SK-N-SH treated with all-trans-retinoic acid at 6 μM for 48 hours (cell line): Measurements from ENCODE around the gene APC2.

ENCODE experiments used
- ATAC-seq: fragments of 200-7000 bp; cut with Tn5 transposase; 3 replicates; pipeline ENCODE4 v1.9.1; 2020; ENCODE audit warnings: mild to moderate bottlenecking, moderate library complexity
- ARNTL ChIP-seq: fragments of 450-650 bp; formaldehyde crosslinking; IDR thresholded peaks from 2 replicates; pipeline ENCODE4 v1.5.0; 2020; ENCODE audit warnings: low read depth, mild to moderate bottlenecking, moderate library complexity, borderline replicate concordance
- CREB5 ChIP-seq: fragments of 250-450 bp; sonication (Bioruptor Pico); IDR thresholded peaks from 2 replicates; pipeline ENCODE4 v1.5.1; 2020; ENCODE audit warnings: low read depth, mild to moderate bottlenecking, moderate library complexity
- CSDC2 ChIP-seq: fragments of 250-450 bp; sonication (Bioruptor Pico); IDR thresholded peaks from 2 replicates; pipeline ENCODE4 v1.5.0; 2020; ENCODE audit warnings: mild to moderate bottlenecking, moderate library complexity
- CSRNP3 ChIP-seq: fragments of 250-450 bp; sonication (Bioruptor Pico); IDR thresholded peaks from 2 replicates; pipeline ENCODE4 v1.5.1; 2021; ENCODE audit warnings: mild to moderate bottlenecking, moderate library complexity
- ESRRG ChIP-seq: fragments of 250-450 bp; sonication (Bioruptor Pico); IDR thresholded peaks from 2 replicates; pipeline ENCODE4 v1.6.1; 2021; ENCODE audit warnings: mild to moderate bottlenecking
- ISL1 ChIP-seq: fragments of 250-450 bp; sonication (Bioruptor Pico); IDR thresholded peaks from 2 replicates; pipeline ENCODE4 v2.1.2; 2022; ENCODE audit warnings: mild to moderate bottlenecking, moderate library complexity
- OSR1 ChIP-seq: fragments of 250-450 bp; sonication (Bioruptor Pico); IDR thresholded peaks from 2 replicates; pipeline ENCODE4 v1.8.0; 2022; ENCODE audit warnings: moderate library complexity, mild to moderate bottlenecking, inconsistent platforms
- POU6F1 ChIP-seq: fragments of 250-450 bp; sonication (Bioruptor Pico); IDR thresholded peaks from 2 replicates; pipeline ENCODE4 v1.8.0; 2021; ENCODE audit warnings: low read depth, mild to moderate bottlenecking, moderate library complexity, borderline replicate concordance
- PPARA ChIP-seq: fragments of 250-450 bp; sonication (Bioruptor Pico); IDR thresholded peaks from 2 replicates; pipeline ENCODE4 v1.5.0; 2020; ENCODE audit warnings: mild to moderate bottlenecking, borderline replicate concordance
- RARB ChIP-seq: fragments of 250-450 bp; sonication (Bioruptor Pico); IDR thresholded peaks from 2 replicates; pipeline ENCODE4 v1.8.0; 2021; ENCODE audit warnings: mild to moderate bottlenecking, moderate library complexity
- SNAI2 ChIP-seq: fragments of 250-450 bp; sonication (Bioruptor Pico); IDR thresholded peaks from 2 replicates; pipeline ENCODE4 v1.5.0; 2020; ENCODE audit warnings: mild to moderate bottlenecking, moderate library complexity
- TCF4 ChIP-seq: fragments of 250-450 bp; sonication (Bioruptor Pico); IDR thresholded peaks from 2 replicates; pipeline ENCODE4 v1.8.0; 2021; ENCODE audit warnings: mild to moderate bottlenecking, moderate library complexity, borderline replicate concordance
- TOX ChIP-seq: fragments of 250-450 bp; sonication (Bioruptor Pico); IDR thresholded peaks from 2 replicates; pipeline ENCODE4 v1.8.0; 2021; ENCODE audit warnings: mild to moderate bottlenecking, moderate library complexity, borderline replicate concordance
- TSHZ2 ChIP-seq: fragments of 250-450 bp; sonication (Bioruptor Pico); IDR thresholded peaks from 2 replicates; pipeline ENCODE4 v1.5.0; 2020; ENCODE audit warnings: mild to moderate bottlenecking, moderate library complexity
- ZC3H10 ChIP-seq: fragments of 250-450 bp; sonication (Bioruptor Pico); IDR thresholded peaks from 2 replicates; pipeline ENCODE4 v1.5.1; 2021; ENCODE audit warnings: mild to moderate bottlenecking, moderate library complexity
- ZFP3 ChIP-seq: fragments of 250-450 bp; sonication (Bioruptor Pico); IDR thresholded peaks from 2 replicates; pipeline ENCODE4 v1.5.0; 2020; ENCODE audit warnings: mild to moderate bottlenecking, moderate library complexity
- ZFP30 ChIP-seq: fragments of 450-650 bp; formaldehyde crosslinking; IDR thresholded peaks from 2 replicates; pipeline ENCODE4 v1.5.0; 2022; ENCODE audit warnings: mild to moderate bottlenecking, moderate library complexity
- ZNF70 ChIP-seq: fragments of 450-650 bp; formaldehyde crosslinking; IDR thresholded peaks from 2 replicates; pipeline ENCODE4 v1.5.0; 2020; ENCODE audit warnings: mild to moderate bottlenecking, moderate library complexity
- ZNF8 ChIP-seq: fragments of 450-650 bp; formaldehyde crosslinking; IDR thresholded peaks from 2 replicates; pipeline ENCODE4 v1.5.0; 2020; ENCODE audit warnings: mild to moderate bottlenecking, moderate library complexity

APC2 gene

GRCh38 chr19:1408300-1409203 is 41.4 kb upstream of the APC2 start:
- TF ChIP-seq ARNTL, result no peak
- TF ChIP-seq ZNF70, result no peak
- no peak for TF ChIP-seq CREB5 (CRISPR knock-in tag)
- TF ChIP-seq ZNF8, result no peak
- no peak for TF ChIP-seq POU6F1
- ATAC-seq, result peak; percentile 60

- ATAC-seq, result no peak
- TF ChIP-seq CSDC2 (CRISPR knock-in tag) (no peak), OSR1 (CRISPR knock-in tag) (no peak), ESRRG (CRISPR knock-in tag) (no peak), ZNF70 (no peak), TCF4 (CRISPR knock-in tag) (no peak), SNAI2 (CRISPR knock-in tag) (no peak), CSRNP3 (CRISPR knock-in tag) (no peak), RARB (no peak), TOX (CRISPR knock-in tag) (no peak)
Observed at GRCh38 chr19:1409204-1410005, 40.5 kb upstream of the APC2 start.

GRCh38 chr19:1410136-1410786 is 39.7 kb upstream of the APC2 start:
- TF ChIP-seq CSRNP3 (CRISPR knock-in tag) (no peak), PPARA (CRISPR knock-in tag) (no peak), ARNTL (no peak), ZNF70 (no peak), ZFP3 (CRISPR knock-in tag) (no peak), ZC3H10 (CRISPR knock-in tag) (no peak), CREB5 (CRISPR knock-in tag) (no peak), SNAI2 (CRISPR knock-in tag) (no peak), ZNF8 (no peak), CSDC2 (CRISPR knock-in tag) (no peak), TSHZ2 (CRISPR knock-in tag) (no peak), ZFP30 (CRISPR knock-in tag) (no peak), TOX (CRISPR knock-in tag) (no peak), ESRRG (CRISPR knock-in tag) (no peak), ISL1 (CRISPR knock-in tag) (no peak), OSR1 (CRISPR knock-in tag) (no peak)
- no peak for ATAC-seq
